IPS-15b (cell line): ENCODE measurements around the gene UEVLD.

ENCODE experiments used
- H3K27me3 ChIP-seq: one replicate; pipeline ENCODE4 v1.6.1; 2013; ENCODE audit warnings: low read length; ENCODE audit not compliant: control insufficient read depth, insufficient read depth
- H3K36me3 ChIP-seq: one replicate; pipeline ENCODE4 v1.6.1; 2013; ENCODE audit warnings: low read length; ENCODE audit not compliant: control insufficient read depth, insufficient read depth
- H3K4me1 ChIP-seq: one replicate; pipeline ENCODE4 v1.6.1; 2013; ENCODE audit warnings: mild to moderate bottlenecking, low read length; ENCODE audit not compliant: control insufficient read depth, insufficient read depth
- H3K4me3 ChIP-seq: one replicate; pipeline ENCODE4 v1.5.1; 2013; ENCODE audit warnings: low read depth, low read length
- H3K9ac ChIP-seq: one replicate; pipeline ENCODE4 v1.6.1; 2013; ENCODE audit warnings: low read depth, mild to moderate bottlenecking, low read length
- H3K9me3 ChIP-seq: one replicate; pipeline ENCODE4 v1.6.1; 2013; ENCODE audit warnings: mild to moderate bottlenecking, low read length; ENCODE audit not compliant: control insufficient read depth, insufficient read depth

The UEVLD gene

DNA sequence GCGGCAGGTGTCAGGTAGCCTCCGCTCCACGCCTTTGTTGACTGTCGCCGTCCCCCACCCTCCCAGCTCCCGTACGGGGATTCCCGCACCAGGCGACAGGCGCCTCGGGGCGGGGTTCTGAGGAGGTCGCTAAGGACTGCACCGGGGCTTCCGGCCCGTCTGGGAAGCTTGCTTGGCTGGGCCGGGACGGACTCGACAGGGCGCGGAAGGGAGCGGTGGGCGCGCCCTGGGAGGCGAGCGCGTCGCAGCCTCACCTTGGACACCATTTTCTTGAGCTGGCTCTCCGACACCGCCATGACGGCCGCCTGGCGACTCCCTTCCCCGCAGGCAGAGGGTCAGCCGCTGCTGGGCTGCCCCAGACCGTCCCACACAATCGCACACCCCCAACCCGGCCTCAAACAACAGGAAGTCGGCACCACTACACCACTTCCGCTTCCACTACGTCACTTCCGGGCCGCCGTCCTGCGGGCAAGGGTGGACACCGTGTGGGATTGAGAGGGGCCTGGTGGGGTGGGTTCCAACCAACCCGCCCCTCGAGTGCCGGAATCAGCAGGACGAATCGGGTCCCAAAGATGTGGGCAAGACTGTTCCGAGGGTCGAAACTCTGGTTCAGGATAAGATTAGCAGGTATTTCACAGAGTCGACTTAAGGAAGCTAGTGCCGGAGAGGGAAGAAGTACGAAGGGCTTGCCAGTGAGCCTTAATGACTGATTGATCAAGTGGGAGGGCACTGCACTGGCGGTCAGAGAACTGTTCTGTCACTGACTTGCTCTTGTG is 61.8 kb downstream of the UEVLD start, which contains the start of gene TSG101:
Gene TSG101 (minus strand): TSS at position 422 of the 776 bp plus-strand sequence. CDS start 126 bp downstream, at position 296.
- no peaks in the 10 kb centered on the region for H3K27me3 ChIP-seq
- peak within 1 kb of the TSS; percentile 87 for H3K9ac ChIP-seq
- no peaks in the 10 kb centered on the region for H3K4me1 ChIP-seq
- no peaks in the 10 kb centered on the region for H3K9me3 ChIP-seq
- peak within 1 kb of the TSS; percentile 69 for H3K4me3 ChIP-seq
- H3K36me3 ChIP-seq = no peaks in the 10 kb centered on the region

DNA sequence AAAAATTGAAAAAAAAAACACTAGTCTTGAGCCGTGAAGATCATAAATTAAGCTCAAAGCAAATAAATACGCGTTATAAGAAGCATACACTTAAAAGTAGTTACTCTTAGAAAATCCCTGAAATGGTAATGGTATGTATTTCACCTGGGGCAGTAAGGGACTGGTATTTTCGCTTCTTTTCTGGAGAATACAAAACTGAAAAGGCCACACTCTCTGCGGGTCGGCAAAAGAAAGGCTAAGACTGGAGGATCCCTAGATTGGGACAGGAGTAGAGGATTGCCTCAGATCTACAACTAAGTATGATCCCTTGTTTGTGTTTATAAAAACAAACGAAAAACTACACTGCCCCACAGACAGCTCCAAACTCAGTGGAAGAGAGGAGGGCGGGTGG is 62.4 kb downstream of the UEVLD start:
- Histone ChIP-seq H3K9ac (peak overlapping the region; percentile 87), H3K36me3 (no peaks in the 10 kb centered on the region), H3K27me3 (no peaks in the 10 kb centered on the region), H3K9me3 (no peaks in the 10 kb centered on the region), H3K4me3 (peak overlapping the region; percentile 69), H3K4me1 (no peaks in the 10 kb centered on the region)

DNA sequence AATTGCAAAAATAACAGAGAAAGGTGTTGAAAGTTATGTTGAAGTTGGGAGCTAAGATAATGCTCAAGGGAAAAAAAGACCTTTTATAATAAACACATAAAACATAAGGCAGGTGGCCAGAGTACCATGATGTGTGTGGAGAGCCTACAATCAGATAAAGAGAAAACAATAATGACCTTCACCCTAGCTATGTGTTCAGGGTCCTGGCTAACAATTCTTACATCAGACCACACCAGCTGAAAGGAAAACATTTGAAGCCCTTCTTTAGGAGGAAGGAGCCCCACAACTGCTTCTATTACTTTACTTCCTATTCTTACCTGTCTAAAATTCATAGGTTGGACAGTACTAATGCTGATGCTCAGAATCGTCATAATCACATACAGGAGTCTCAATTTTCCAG is 64.3 kb downstream of the UEVLD start:
- Histone ChIP-seq H3K27me3 (no peaks in the 10 kb centered on the region), H3K4me1 (no peaks in the 10 kb centered on the region), H3K9me3 (no peaks in the 10 kb centered on the region), H3K4me3 (no peak overlapping the region), H3K36me3 (no peaks in the 10 kb centered on the region), H3K9ac (no peak overlapping the region)

DNA sequence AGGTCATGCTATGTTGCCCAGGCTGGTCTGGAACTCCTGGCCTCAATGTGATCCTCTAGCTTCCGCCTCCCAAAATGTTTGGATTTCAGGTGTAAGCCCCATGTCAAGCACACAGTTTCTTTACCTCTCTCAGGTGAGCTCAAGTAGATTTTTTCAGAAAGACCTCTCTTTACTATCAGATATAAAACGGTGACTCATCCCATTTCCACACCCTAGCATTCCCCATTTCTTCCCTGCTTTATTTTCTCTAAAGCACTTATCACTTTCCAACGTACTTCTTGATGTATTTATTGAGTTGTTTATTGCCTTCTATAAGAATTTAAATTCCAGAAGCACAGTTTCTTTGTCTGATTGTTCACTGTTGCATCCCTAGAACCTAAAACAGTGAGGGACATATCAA is 65.5 kb downstream of the UEVLD start:
- H3K9ac ChIP-seq = no peak overlapping the region
- no peaks in the 10 kb centered on the region for H3K4me1 ChIP-seq
- no peak overlapping the region for H3K4me3 ChIP-seq
- no peaks in the 10 kb centered on the region for H3K9me3 ChIP-seq
- H3K36me3 ChIP-seq = no peaks in the 10 kb centered on the region
- no peaks in the 10 kb centered on the region for H3K27me3 ChIP-seq

DNA sequence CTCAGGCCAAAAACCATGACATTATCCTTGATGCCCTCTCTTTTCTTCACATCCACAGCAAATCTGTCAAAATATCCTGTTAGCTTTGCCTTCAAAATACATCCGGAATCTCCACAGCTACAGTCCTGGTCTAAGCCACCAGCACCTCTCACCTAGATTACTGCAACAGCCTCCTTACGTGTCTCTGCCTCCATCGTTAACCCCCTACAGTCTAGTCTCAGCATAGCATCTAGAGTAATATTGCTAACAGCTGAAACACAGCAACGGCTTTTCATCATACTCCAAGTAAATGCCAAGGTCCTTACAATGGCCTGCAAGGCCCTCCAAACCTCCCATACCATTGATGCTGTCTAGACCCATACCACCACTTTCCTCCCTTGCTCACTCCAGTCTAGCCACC is 66.1 kb downstream of the UEVLD start:
- Histone ChIP-seq H3K4me3 (no peak overlapping the region), H3K36me3 (no peaks in the 10 kb centered on the region), H3K9ac (no peak overlapping the region), H3K9me3 (no peaks in the 10 kb centered on the region), H3K4me1 (no peaks in the 10 kb centered on the region), H3K27me3 (no peaks in the 10 kb centered on the region)

DNA sequence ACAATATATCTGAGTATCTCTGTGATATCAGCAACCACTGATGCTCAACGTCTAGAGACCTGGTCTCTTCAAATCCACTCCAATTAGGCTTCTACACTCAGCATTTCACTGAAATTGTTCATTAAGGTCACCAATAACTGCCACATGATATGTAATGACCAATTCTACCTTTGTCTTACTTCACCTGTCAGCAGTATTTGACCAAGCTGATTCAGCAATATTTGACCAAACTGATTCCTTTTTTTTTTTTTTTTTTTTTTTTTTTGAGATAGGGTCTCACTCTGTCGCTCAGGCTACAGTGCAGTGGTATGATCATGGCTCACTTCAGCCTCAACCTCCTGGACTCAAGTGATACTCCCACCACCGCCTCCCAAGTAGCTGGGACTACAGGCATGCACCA is 67.4 kb downstream of the UEVLD start:
- Histone ChIP-seq H3K36me3 (no peaks in the 10 kb centered on the region), H3K4me1 (no peaks in the 10 kb centered on the region), H3K9ac (no peak overlapping the region), H3K9me3 (no peaks in the 10 kb centered on the region), H3K27me3 (no peaks in the 10 kb centered on the region), H3K4me3 (no peak overlapping the region)

DNA sequence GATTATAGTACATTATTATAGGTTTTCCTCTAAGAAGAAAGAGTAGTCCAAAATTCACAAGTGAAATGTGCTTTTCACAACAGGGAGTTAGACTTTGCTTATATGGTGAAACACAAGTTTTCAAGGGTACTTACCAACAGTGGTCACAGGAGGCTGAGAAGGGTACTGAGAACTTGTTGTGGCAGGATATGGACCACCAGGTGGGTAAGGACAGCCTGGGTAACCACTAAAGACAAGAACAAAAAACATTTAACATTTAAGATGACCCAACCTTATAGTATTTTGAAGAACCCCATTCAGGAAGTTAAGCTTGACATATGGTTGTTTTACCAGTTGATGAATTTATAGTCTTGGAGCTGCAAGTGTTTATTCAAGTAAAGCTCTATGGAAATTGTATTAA is 86.2 kb downstream of the UEVLD start:
- no peaks in the 10 kb centered on the region for H3K4me1 ChIP-seq
- H3K27me3 ChIP-seq = no peaks in the 10 kb centered on the region
- no peaks in the 10 kb centered on the region for H3K9me3 ChIP-seq
- no peak overlapping the region for H3K4me3 ChIP-seq
- H3K9ac ChIP-seq = no peak overlapping the region
- H3K36me3 ChIP-seq = peaks cover 3% of the 10 kb centered on the region

DNA sequence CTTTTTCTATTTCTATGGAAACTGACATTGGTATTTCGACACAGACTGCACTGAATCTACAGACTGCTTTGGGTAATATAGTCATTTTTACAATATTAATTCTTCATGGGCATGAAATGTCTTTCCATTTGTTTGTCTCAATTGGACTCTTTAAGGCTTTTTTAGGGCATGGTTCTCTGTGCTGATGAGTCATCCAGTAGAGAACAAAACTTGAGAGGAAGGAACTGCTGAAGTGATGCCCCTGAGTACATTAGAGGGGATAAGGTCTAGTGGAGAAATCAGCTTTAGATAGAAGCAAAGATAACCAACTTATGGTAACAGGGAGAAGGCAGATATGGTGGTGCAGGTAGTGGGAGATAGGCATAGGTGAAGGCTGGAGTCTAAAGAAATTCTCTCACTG is 86.9 kb downstream of the UEVLD start:
- H3K9ac ChIP-seq = no peak overlapping the region
- H3K27me3 ChIP-seq = no peaks in the 10 kb centered on the region
- no peaks in the 10 kb centered on the region for H3K9me3 ChIP-seq
- H3K4me3 ChIP-seq = no peak overlapping the region
- peaks cover 3% of the 10 kb centered on the region for H3K36me3 ChIP-seq
- no peaks in the 10 kb centered on the region for H3K4me1 ChIP-seq

DNA sequence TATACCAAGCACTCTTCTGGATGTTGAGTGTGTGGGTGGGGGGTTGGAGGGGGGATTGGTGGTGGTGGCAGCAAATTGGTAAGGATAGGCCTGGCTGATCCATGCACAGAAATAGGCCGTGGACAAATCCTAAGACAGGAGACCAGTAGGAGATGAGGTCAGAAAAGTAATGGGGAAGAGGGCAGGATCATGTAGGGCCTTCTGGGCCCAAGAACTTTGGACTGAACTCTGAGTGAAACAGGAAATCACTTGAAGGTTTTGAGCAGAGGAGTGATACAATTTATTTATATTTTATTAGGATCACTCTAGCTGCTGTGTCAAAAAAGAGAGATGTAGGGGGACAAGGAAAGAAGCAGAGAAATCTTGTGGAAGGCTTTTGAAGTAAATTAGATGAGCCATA is 90.5 kb downstream of the UEVLD start:
- H3K4me1 ChIP-seq = no peaks in the 10 kb centered on the region
- peaks cover 3% of the 10 kb centered on the region for H3K36me3 ChIP-seq
- no peak overlapping the region for H3K4me3 ChIP-seq

DNA sequence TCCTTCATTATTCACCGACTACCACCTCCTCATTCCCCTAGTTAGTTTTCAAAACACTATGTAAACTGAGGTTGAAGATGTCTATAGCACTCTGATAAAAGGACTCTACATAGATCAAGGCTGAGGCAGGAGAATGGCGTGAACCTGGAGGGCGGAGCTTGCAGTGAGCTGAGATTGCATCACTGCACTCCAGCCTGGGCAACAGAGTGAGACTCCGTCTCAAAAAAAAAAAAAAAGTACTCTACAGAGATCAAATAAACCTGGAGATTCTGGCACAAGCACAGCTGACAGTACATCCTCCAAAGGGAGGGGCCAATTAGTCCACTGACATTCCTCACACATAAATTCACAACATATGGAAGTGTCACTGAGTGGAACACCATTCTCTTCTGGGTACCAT is 92.8 kb downstream of the UEVLD start:
- H3K36me3 ChIP-seq = no peaks in the 10 kb centered on the region
- H3K9me3 ChIP-seq = no peaks in the 10 kb centered on the region
- H3K4me3 ChIP-seq = no peak overlapping the region
- H3K9ac ChIP-seq = no peak overlapping the region
- no peaks in the 10 kb centered on the region for H3K27me3 ChIP-seq
- H3K4me1 ChIP-seq = no peaks in the 10 kb centered on the region

More for the DNA sequence above, 90.5 kb downstream of the UEVLD start:
- Histone ChIP-seq H3K9ac (no peak overlapping the region), H3K9me3 (no peaks in the 10 kb centered on the region), H3K27me3 (no peaks in the 10 kb centered on the region)

DNA sequence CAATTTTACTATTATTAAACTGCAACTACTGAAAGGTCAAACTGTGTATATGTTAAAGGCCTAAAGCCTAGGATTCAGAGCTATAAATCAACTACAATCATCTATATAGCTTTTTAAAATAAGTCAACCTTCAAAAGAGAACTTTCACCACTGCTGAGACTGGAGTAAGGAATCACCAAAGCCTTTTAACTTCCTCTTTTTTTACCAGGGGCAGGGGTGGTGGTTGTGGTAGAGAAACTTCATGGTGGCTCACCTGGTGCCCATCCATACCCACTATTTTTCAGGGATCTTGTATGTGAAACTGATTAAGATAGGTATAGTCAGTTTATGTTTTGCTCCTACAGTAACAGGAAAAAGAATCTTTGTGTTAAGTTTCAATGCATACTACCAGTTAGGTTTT is 93.3 kb downstream of the UEVLD start:
- Histone ChIP-seq H3K27me3 (no peaks in the 10 kb centered on the region), H3K4me3 (no peak overlapping the region), H3K9me3 (no peaks in the 10 kb centered on the region), H3K9ac (no peak overlapping the region), H3K4me1 (no peaks in the 10 kb centered on the region), H3K36me3 (no peaks in the 10 kb centered on the region)

DNA sequence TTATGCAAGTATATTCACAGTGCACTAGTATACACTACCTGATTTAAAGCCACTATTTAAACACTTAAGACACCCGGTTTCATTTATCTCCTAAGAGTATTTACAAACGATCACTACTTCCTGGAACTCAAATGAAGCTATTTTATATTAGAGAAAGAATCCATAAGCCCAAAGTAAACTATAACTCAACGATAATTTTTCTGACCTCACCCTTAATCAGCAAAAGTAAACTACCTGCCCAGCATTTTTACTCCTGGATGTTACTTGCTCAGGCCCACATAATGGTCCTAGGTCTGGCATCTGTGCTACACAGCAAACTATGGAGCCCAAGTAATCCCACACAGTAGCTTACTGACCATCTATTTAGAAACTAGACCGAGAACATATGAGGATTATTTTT is 95.2 kb downstream of the UEVLD start:
- no peaks in the 10 kb centered on the region for H3K36me3 ChIP-seq
- H3K4me1 ChIP-seq = no peaks in the 10 kb centered on the region
- H3K4me3 ChIP-seq = no peak overlapping the region
- H3K9ac ChIP-seq = no peak overlapping the region
- H3K9me3 ChIP-seq = no peaks in the 10 kb centered on the region
- H3K27me3 ChIP-seq = no peaks in the 10 kb centered on the region
